DND-41 (cell line): ENCODE data around the gene STAG1.

Experiments
- EZH2 ChIP-seq: IDR thresholded peaks from 3 replicates; pipeline ENCODE4 v1.6.1; 2012; ENCODE audit warnings: borderline replicate concordance, low read depth, mild to moderate bottlenecking, moderate library complexity, low read length, inconsistent platforms; ENCODE audit not compliant: severe bottlenecking
- TF ChIP-seq, protein P1 (sequence below): IDR thresholded peaks from 2 replicates; pipeline ENCODE4 v1.5.1; 2012; ENCODE audit warnings: borderline replicate concordance, low read length, moderate library complexity, mild to moderate bottlenecking; ENCODE audit not compliant: poor library complexity, severe bottlenecking; ENCODE audit errors: extremely low read depth

DNA sequence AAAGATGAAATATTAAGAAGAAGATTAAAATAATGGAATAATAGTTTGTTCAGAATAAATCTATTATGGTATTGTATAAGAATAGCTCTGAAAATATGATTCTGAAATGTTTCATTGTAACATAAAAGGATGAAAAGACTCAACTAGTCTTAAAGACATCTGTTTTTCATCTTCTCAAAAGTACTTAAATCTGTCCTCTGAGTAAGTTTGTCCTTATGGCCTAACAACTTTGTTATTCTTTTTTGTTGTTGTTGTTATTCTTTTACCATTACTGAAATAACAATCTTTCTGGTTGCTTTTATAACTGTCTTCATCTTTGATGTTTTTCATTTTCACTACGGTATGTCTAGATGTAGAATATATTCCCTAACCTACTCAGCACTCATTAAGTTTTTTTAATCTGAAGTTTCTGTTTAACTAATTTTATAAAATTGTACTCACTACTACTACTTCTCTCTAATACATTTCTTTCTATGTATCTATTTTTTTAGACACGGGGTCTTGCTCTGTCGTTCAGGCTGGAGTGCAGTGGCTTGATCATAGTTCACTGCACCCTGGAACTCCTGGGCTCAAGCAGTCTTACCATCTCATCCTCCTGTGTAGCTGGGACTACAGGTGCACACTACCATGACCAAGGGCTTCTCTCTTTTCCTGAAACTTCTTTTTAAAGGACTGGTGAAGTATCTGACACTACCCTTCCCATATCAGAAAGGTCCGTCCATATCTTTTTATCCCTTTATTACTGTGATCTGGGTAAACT is 261.4 kb downstream of the STAG1 start:
- TF ChIP-seq, protein P1, sequence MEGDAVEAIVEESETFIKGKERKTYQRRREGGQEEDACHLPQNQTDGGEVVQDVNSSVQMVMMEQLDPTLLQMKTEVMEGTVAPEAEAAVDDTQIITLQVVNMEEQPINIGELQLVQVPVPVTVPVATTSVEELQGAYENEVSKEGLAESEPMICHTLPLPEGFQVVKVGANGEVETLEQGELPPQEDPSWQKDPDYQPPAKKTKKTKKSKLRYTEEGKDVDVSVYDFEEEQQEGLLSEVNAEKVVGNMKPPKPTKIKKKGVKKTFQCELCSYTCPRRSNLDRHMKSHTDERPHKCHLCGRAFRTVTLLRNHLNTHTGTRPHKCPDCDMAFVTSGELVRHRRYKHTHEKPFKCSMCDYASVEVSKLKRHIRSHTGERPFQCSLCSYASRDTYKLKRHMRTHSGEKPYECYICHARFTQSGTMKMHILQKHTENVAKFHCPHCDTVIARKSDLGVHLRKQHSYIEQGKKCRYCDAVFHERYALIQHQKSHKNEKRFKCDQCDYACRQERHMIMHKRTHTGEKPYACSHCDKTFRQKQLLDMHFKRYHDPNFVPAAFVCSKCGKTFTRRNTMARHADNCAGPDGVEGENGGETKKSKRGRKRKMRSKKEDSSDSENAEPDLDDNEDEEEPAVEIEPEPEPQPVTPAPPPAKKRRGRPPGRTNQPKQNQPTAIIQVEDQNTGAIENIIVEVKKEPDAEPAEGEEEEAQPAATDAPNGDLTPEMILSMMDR, result no peak
- no peak for TF ChIP-seq EZH2
